IPS DF 6.9 (cell line): ENCODE measurements around the gene C1RL.

ENCODE experiments used
- DNase-seq: peaks from one replicate; pipeline ENCODE4 v3.0.0-alpha.2; 2013; ENCODE audit warnings: low read depth, low spot score
- H3K27ac ChIP-seq: one replicate; pipeline ENCODE4 v1.5.1; 2013; ENCODE audit warnings: low read length, control low read depth
- H3K27me3 ChIP-seq: 2 replicates; pipeline ENCODE4 v1.6.1; 2013; ENCODE audit warnings: mild to moderate bottlenecking, low read length; ENCODE audit not compliant: control insufficient read depth, insufficient read depth
- H3K36me3 ChIP-seq: 2 replicates; pipeline ENCODE4 v1.6.1; 2013; ENCODE audit warnings: low read length; ENCODE audit not compliant: control insufficient read depth, insufficient read depth
- H3K4me1 ChIP-seq: 2 replicates; pipeline ENCODE4 v1.6.1; 2013; ENCODE audit warnings: low read length; ENCODE audit not compliant: control insufficient read depth, insufficient read depth
- H3K4me3 ChIP-seq: 2 replicates; pipeline ENCODE4 v1.5.1; 2013; ENCODE audit warnings: mild to moderate bottlenecking, low read length
- H3K9me3 ChIP-seq: 2 replicates; pipeline ENCODE4 v1.6.1; 2013; ENCODE audit warnings: low read length, inconsistent platforms; ENCODE audit not compliant: control insufficient read depth, insufficient read depth
- WGBS: extraction: QIAGEN DNeasy Blood & Tissue Kit; methylation state at CpG from one replicate; pipeline ENCODE4 v1.1.7; 2013; ENCODE audit warnings: mixed read lengths, missing lambda C conversion rate; ENCODE audit not compliant: insufficient read length, insufficient coverage; 5-methylcytosine and 5-hydroxymethylcytosine counted together

The C1RL gene

GRCh38 chr12:7102582-7102981 lies 6.4 kb downstream of the C1RL start:
- Histone ChIP-seq H3K4me1 (no peaks in the 10 kb centered on the region), H3K9me3 (no peaks in the 10 kb centered on the region), H3K36me3 (peaks cover 5% of the 10 kb centered on the region; the same call in 1 of the 2 replicates), H3K4me3 (no peak overlapping the region), H3K27ac (no peak overlapping the region), H3K27me3 (no peaks in the 10 kb centered on the region)
- no peak for DNase-seq
- no CpG with 5 or more reads among the region's 3 CpGs for WGBS

GRCh38 chr12:7101694-7102131 lies 7.3 kb downstream of the C1RL start:
- no peak overlapping the region for H3K4me3 ChIP-seq
- no peak overlapping the region for H3K27ac ChIP-seq
- H3K36me3 ChIP-seq = peaks cover 5% of the 10 kb centered on the region; the same call in 1 of the 2 replicates
- H3K4me1 ChIP-seq = no peaks in the 10 kb centered on the region
- no peaks in the 10 kb centered on the region for H3K9me3 ChIP-seq
- H3K27me3 ChIP-seq = no peaks in the 10 kb centered on the region
- WGBS = no CpG with 5 or more reads among the region's 10 CpGs
- no peak for DNase-seq

DNA sequence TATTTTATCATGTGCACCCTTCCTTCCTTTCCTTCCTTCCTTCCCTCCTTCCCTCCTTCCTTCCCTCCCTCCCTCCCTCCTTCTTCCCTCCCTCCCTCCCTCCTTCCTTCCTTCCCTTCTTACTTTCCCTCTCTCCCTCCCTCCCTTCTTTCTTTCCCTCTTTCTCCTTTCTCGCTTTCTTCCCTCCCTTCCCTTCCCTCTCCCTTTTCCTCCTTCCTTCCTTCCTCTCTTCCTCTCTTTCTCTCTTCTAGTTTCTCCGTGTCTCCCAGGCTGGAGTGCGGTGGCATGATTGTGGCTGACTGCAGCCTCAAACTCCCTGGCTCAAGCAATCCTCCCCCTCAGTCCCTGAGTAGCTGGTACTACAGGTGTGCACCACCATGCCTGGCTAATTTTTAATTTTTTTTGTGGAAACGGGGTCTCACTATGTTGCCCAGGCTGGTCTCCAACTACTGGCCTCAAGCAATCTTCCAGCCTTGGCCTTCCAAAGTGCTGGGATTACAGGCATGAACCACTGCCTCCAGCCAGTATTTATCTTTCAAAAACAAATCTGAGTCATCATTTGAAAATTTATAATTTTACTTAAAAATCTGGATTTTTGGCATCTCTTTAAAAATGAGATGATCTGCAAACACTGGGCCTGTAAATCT lies 7.8 kb downstream of the C1RL start:
- H3K27ac ChIP-seq = no peak overlapping the region

DNA sequence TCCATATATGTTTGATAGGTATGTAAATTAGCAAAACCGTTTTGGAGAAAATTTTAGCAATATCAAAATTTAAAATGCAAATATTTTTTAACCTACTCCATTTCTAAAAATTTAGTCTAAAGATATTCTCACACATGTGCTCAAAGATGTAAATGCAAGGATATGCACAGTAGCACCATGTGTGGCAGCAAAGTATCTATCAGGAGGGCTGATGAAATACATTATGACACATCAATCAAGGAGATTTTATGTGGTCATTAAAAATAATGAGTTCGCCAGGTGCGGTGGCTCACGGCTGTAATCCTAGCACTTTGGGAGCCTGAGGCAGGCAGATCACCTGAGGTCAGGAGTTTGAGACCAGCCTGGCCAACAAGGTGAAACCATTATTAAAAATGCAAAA lies 8.8 kb downstream of the C1RL start:
- no CpG with 5 or more reads among the region's 4 CpGs for WGBS

More for the DNA sequence above, 7.8 kb downstream of the C1RL start:
- no CpG with 5 or more reads among the region's 4 CpGs for WGBS
- no peaks in the 10 kb centered on the region for H3K27me3 ChIP-seq
- no peaks in the 10 kb centered on the region for H3K9me3 ChIP-seq
- DNase-seq = no peak
- H3K4me3 ChIP-seq = no peak overlapping the region
- H3K4me1 ChIP-seq = no peaks in the 10 kb centered on the region
- peaks cover 5% of the 10 kb centered on the region; the same call in 1 of the 2 replicates for H3K36me3 ChIP-seq

GRCh38 chr12:7099290-7099996 lies 9.6 kb downstream of the C1RL start:
- WGBS = no CpG with 5 or more reads among the region's 9 CpGs
- H3K4me1 ChIP-seq = no peaks in the 10 kb centered on the region
- DNase-seq = no peak

More for the DNA sequence above, 8.8 kb downstream of the C1RL start:
- DNase-seq = no peak
- no peaks in the 10 kb centered on the region for H3K9me3 ChIP-seq
- no peaks in the 10 kb centered on the region for H3K4me1 ChIP-seq
- no peak overlapping the region for H3K27ac ChIP-seq
- H3K4me3 ChIP-seq = no peak overlapping the region
- no peaks in the 10 kb centered on the region for H3K27me3 ChIP-seq
- H3K36me3 ChIP-seq = peaks cover 5% of the 10 kb centered on the region; the same call in 1 of the 2 replicates

DNA sequence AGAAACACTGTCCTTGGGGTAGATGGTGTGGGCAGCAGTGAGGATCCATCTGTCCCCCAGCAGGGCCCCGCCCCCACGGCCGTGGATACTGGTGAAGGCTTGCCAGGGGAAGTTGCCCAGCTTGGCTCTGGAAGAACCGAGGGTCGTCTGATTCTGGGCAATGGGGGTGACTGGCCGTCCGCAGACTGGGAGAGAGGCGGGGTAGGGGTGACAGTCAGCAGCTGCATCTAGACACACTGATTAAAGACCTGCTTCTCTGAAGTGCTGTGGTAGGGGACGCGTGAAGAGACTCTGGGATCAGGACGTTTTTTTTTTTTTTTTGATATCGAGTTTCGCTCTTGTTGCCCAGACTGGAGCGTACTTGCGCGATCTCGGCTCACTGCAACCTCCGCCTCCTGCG lies 12.0 kb downstream of the C1RL start:
- Histone ChIP-seq H3K27me3 (no peaks in the 10 kb centered on the region), H3K9me3 (no peaks in the 10 kb centered on the region), H3K36me3 (peaks cover 5% of the 10 kb centered on the region; the same call in 1 of the 2 replicates), H3K4me1 (no peaks in the 10 kb centered on the region), H3K27ac (no peak overlapping the region), H3K4me3 (no peak overlapping the region)
- WGBS = no CpG with 5 or more reads among the region's 19 CpGs
- no peak for DNase-seq

More at GRCh38 chr12:7099290-7099996, 9.6 kb downstream of the C1RL start:
- Histone ChIP-seq H3K27me3 (no peaks in the 10 kb centered on the region), H3K9me3 (no peaks in the 10 kb centered on the region), H3K36me3 (peaks cover 5% of the 10 kb centered on the region; the same call in 1 of the 2 replicates), H3K27ac (no peak overlapping the region), H3K4me3 (no peak overlapping the region)

DNA sequence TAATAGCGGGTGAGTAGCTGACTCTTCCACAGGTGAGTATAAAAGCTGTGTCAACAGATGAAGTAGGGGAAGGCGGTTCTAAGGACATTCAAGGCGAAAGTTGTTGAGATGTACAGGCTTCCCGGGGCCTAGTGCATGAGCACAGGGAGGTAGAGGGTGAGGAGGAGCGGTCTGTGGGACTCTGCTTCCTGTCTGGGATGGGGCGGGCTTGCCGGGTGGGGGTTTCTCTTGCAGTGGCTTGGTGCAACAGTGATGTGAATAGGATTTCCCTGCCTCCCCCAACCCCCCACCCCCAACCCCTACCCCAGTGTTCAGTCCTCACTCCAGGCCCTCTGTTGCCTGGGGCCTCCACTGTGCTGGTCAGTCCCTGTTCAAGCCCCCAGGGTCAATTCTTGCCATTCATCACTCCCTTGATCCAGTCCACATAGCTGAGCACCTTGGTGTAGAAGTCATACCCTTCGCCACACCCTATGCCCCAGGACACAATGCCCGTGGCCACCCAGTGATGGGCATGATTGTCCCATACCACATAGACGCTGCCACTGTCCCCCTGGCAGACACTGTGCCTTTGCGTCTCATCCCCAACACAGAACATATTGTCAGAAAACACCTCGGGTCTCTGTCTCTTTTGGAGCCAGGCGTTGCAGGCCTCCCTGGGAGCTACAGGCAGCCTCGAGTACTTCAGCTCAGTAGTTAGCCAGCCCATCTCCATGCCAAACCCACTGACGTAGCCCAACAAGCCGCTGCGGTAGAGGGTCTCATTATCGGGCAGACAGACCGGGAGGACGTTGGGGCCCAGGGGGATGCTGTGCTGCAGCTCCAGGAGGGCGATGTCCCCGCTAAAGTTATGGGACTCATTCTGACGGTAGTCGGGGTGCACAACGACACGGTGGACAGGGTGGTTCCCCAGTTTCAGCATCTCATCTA lies 12.7 kb downstream of the C1RL start:
- H3K4me3 ChIP-seq = no peak overlapping the region
- H3K27me3 ChIP-seq = no peaks in the 10 kb centered on the region
- H3K27ac ChIP-seq = no peak overlapping the region
- no CpG with 5 or more reads among the region's 26 CpGs for WGBS
- DNase-seq = no peak
- H3K36me3 ChIP-seq = peaks cover 5% of the 10 kb centered on the region; the same call in 1 of the 2 replicates
- no peaks in the 10 kb centered on the region for H3K9me3 ChIP-seq
- H3K4me1 ChIP-seq = no peaks in the 10 kb centered on the region

DNA sequence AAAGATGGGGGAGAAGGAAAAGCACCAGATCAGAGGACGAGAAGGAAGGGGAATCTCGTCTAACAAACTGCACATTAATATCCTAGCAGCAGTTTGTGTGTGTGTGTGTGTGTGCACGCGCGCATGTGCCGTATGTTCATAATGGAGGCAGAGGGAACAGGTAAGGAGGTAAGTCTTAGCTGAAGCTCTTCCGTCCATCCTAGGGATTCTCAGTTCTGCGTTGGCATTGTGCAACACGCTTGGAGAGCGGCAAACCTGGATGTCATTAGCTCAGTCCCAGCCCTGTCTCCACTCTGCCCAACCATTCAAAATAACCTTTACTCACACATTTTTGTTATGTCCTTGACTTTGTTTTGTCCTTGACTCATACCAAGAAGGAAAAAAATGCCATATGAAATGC lies 15.1 kb downstream of the C1RL start:
- no CpG with 5 or more reads among the region's 10 CpGs for WGBS
- H3K27me3 ChIP-seq = no peaks in the 10 kb centered on the region
- H3K4me3 ChIP-seq = no peak overlapping the region
- no peaks in the 10 kb centered on the region for H3K36me3 ChIP-seq
- H3K4me1 ChIP-seq = peaks cover 11% of the 10 kb centered on the region
- no peak overlapping the region for H3K27ac ChIP-seq
- no peak for DNase-seq
- no peaks in the 10 kb centered on the region for H3K9me3 ChIP-seq

DNA sequence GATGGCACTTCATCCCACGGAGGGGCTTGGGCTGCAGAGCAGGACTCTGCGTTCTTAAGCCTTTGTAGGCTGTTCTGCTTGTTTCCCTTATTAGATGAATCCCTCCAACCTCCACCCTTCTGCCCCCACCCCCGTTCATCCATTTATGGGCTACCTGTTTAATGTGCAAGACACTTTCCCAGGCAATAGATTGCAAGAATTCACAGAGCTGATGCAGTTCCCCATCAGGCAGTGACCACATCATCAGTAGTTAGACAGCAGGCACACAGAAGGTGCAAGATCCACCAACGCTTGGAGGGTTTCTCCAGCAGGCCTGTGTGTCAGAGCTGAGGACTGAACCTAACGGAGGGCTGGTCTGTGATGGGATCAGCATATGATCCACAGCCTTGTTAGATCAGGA lies 15.5 kb downstream of the C1RL start:
- Histone ChIP-seq H3K4me3 (no peak overlapping the region), H3K4me1 (peaks cover 11% of the 10 kb centered on the region), H3K27ac (no peak overlapping the region), H3K9me3 (no peaks in the 10 kb centered on the region), H3K36me3 (no peaks in the 10 kb centered on the region), H3K27me3 (no peaks in the 10 kb centered on the region)
- no peak for DNase-seq
- no CpG with 5 or more reads among the region's 5 CpGs for WGBS

DNA sequence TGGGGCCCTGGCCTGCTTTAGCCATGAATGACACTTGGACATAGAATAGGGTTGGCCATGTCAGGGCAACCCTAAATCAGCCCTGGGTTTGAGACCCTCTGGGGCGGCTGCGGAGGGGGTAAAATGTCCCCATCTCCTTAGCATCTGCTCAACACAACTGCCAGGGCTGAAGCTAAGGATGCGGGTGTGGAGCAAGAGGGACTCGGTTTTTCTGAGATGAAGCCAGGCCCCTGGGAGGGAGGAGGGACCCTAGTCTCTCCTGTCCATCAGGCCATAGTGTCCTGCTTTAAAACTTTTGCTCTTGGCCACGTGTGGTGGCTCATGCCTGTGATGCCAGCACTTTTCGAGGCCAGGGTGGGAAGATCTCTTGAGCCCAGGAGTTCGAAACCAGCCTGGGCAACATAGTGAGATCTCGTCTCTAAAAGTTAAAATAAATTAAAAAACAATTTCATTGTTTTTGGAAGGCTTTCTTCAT lies 16.0 kb downstream of the C1RL start:
- no peaks in the 10 kb centered on the region for H3K9me3 ChIP-seq
- H3K36me3 ChIP-seq = no peaks in the 10 kb centered on the region
- no peaks in the 10 kb centered on the region for H3K27me3 ChIP-seq
- DNase-seq = no peak
- H3K27ac ChIP-seq = no peak overlapping the region
- no CpG with 5 or more reads among the region's 8 CpGs for WGBS
- peaks cover 11% of the 10 kb centered on the region for H3K4me1 ChIP-seq
- no peak overlapping the region for H3K4me3 ChIP-seq
